ENCODE measurements around the gene PSG11.
"Not testable (repeated sequence)": the region's sequence is repeated elsewhere in the genome, so short reads cannot be mapped to it uniquely, and the experiment has no call there.

Gene PSG11

GRCh38 chr19:43026369-43026768, at the start of gene PSG11:
PSG11 (minus strand) TSS chr19:43026469; CDS start chr19:43026372, 97 bp downstream.
- not testable (repeated sequence) for DNase-seq (ENCODE audit: low read depth in 2 of 2)

- DNase-seq (ENCODE audit: low read depth in 2 of 2) = not testable (repeated sequence)
Observed at GRCh38 chr19:43062418-43062817, 36.1 kb upstream of the PSG11 start.

- DNase-seq (ENCODE audit: low read depth in 2 of 2) = not testable (repeated sequence)
Observed at GRCh38 chr19:43061326-43061725, 35.1 kb upstream of the PSG11 start.

- DNase-seq (ENCODE audit: low read depth in 2 of 2) = not testable (repeated sequence)
Observed at GRCh38 chr19:43060254-43060653, 34.0 kb upstream of the PSG11 start.

GRCh38 chr19:43059482-43059881, 33.2 kb upstream of the PSG11 start:
- DNase-seq (ENCODE audit: low read depth in 2 of 2) = not testable (repeated sequence)

- not testable (repeated sequence) for DNase-seq (ENCODE audit: low read depth in 2 of 2)
Observed at GRCh38 chr19:43058440-43058839, 32.2 kb upstream of the PSG11 start.

- not testable (repeated sequence) for DNase-seq (ENCODE audit: low read depth in 2 of 2)
Observed at GRCh38 chr19:43047966-43048365, 21.7 kb upstream of the PSG11 start.

- not testable (repeated sequence) for DNase-seq (ENCODE audit: low read depth in 2 of 2)
Observed at GRCh38 chr19:43046578-43046977, 20.3 kb upstream of the PSG11 start.

GRCh38 chr19:43043492-43044180, 17.4 kb upstream of the PSG11 start:
- DNase-seq (ENCODE audit: low read depth in 2 of 2) = not testable (repeated sequence)

- DNase-seq (ENCODE audit: low read depth in 2 of 2) = not testable (repeated sequence)
Observed at GRCh38 chr19:43031645-43032044, 5.4 kb upstream of the PSG11 start.

GRCh38 chr19:43028866-43029265, 2.6 kb upstream of the PSG11 start:
- DNase-seq (ENCODE audit: low read depth in 2 of 2) = no peak

- not testable (repeated sequence) for DNase-seq (ENCODE audit: low read depth in 2 of 2)
Observed at GRCh38 chr19:43027985-43028384, 1.7 kb upstream of the PSG11 start.

- not testable (repeated sequence) for DNase-seq (ENCODE audit: low read depth in 2 of 2)
Observed at GRCh38 chr19:43027061-43027460, 792 bp upstream of the PSG11 start.

- not testable (repeated sequence) for DNase-seq (ENCODE audit: low read depth in 2 of 2)
Observed at GRCh38 chr19:43022098-43022497, 4.2 kb downstream of the PSG11 start.

- not testable (repeated sequence) for DNase-seq (ENCODE audit: low read depth in 2 of 2)
Observed at GRCh38 chr19:43021629-43022028, 4.6 kb downstream of the PSG11 start.

GRCh38 chr19:43019588-43019987, 6.7 kb downstream of the PSG11 start:
- not testable (repeated sequence) for DNase-seq (ENCODE audit: low read depth in 2 of 2)

- not testable (repeated sequence) for DNase-seq (ENCODE audit: low read depth in 2 of 2)
Observed at GRCh38 chr19:43005841-43006240, 20.4 kb downstream of the PSG11 start.

- DNase-seq (ENCODE audit: low read depth in 2 of 2) = not testable (repeated sequence)
Observed at GRCh38 chr19:43004846-43005245, 21.4 kb downstream of the PSG11 start.

- not testable (repeated sequence) for DNase-seq (ENCODE audit: low read depth in 2 of 2)
Observed at GRCh38 chr19:43003634-43004033, 22.6 kb downstream of the PSG11 start.

GRCh38 chr19:43002948-43003347, 23.3 kb downstream of the PSG11 start:
- DNase-seq (ENCODE audit: low read depth in 2 of 2) = not testable (repeated sequence)

GRCh38 chr19:42996161-42996560, 30.1 kb downstream of the PSG11 start:
- not testable (repeated sequence) for DNase-seq (ENCODE audit: low read depth in 2 of 2)

- not testable (repeated sequence) for DNase-seq (ENCODE audit: low read depth in 2 of 2)
Observed at GRCh38 chr19:42992029-42992604, 34.2 kb downstream of the PSG11 start.

- DNase-seq (ENCODE audit: low read depth in 2 of 2) = no peak
Observed at GRCh38 chr19:42989851-42990250, 36.4 kb downstream of the PSG11 start.

Measured in stimulated activated CD8-positive, alpha-beta memory T cell treated with anti-CD3 and anti-CD28 coated beads, Interleukin-7, amount 100 ng/mL, for 4 hours (primary cell).